IPS DF 6.9 (cell line): ENCODE results near the gene CARD14.
A peak's percentile ranks its signal among the peaks of the same experiment; 100 is the strongest.

Experiments used
- DNase-seq: peaks from one replicate; pipeline ENCODE4 v3.0.0-alpha.2; 2013; ENCODE audit warnings: low read depth, low spot score
- H3K27ac ChIP-seq: one replicate; pipeline ENCODE4 v1.5.1; 2013; ENCODE audit warnings: low read length, control low read depth
- H3K27me3 ChIP-seq: 2 replicates; pipeline ENCODE4 v1.6.1; 2013; ENCODE audit warnings: mild to moderate bottlenecking, low read length; ENCODE audit not compliant: control insufficient read depth, insufficient read depth
- H3K36me3 ChIP-seq: 2 replicates; pipeline ENCODE4 v1.6.1; 2013; ENCODE audit warnings: low read length; ENCODE audit not compliant: control insufficient read depth, insufficient read depth
- H3K4me1 ChIP-seq: 2 replicates; pipeline ENCODE4 v1.6.1; 2013; ENCODE audit warnings: low read length; ENCODE audit not compliant: control insufficient read depth, insufficient read depth
- H3K4me3 ChIP-seq: 2 replicates; pipeline ENCODE4 v1.5.1; 2013; ENCODE audit warnings: mild to moderate bottlenecking, low read length
- H3K9me3 ChIP-seq: 2 replicates; pipeline ENCODE4 v1.6.1; 2013; ENCODE audit warnings: low read length, inconsistent platforms; ENCODE audit not compliant: control insufficient read depth, insufficient read depth
- WGBS: extraction: QIAGEN DNeasy Blood & Tissue Kit; methylation state at CpG from one replicate; pipeline ENCODE4 v1.1.7; 2013; ENCODE audit warnings: mixed read lengths, missing lambda C conversion rate; ENCODE audit not compliant: insufficient read length, insufficient coverage; 5-methylcytosine and 5-hydroxymethylcytosine counted together

CARD14 gene

DNA sequence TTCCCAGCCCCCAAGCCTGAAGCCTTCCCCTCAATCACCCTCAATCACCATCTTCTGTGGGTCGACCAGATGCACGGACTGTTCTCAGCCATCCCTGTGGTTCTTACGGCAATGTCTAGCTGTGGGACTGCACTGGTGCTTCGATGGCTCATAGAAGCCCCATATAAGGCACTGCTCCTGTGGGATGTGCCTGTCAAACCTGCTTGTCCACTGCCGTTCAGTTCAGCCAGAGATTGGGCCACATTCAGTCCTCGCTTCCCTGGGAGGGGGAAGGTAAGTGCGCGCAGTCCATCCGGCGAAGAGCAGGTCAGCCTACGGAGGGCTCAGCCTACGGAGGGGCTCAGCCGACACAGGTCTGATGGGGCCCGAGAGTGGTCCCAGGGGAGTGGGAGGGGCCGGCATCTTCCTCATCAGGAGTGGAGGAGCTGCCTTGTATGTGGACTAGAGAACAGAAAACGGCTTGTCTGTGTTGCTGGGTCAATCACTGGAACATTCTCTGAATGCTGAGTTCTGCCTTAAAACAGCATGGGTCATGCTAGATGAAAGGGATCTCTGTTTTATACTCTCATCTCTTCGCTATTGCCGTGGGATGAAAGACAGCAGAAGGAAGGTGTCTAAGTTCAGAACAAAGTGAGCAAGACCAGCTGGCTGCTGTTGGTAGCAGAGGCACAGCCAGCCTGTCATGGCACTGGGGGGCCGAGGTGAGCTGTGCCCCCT is at the start of gene CARD14:
CARD14 (plus strand) TSS at position 247 of the 717 bp plus-strand sequence. CDS start 11,409 bp downstream, outside the sequence.
- WGBS, result no CpG with 5 or more reads among the region's 19 CpGs
- Histone ChIP-seq H3K27ac (no peak within 1 kb of the TSS), H3K4me1 (no peaks in the 10 kb centered on the region), H3K4me3 (no peak within 1 kb of the TSS), H3K27me3 (no peaks in the 10 kb centered on the region), H3K36me3 (no peaks in the 10 kb centered on the region), H3K9me3 (no peaks in the 10 kb centered on the region)
- no peak for DNase-seq

DNA sequence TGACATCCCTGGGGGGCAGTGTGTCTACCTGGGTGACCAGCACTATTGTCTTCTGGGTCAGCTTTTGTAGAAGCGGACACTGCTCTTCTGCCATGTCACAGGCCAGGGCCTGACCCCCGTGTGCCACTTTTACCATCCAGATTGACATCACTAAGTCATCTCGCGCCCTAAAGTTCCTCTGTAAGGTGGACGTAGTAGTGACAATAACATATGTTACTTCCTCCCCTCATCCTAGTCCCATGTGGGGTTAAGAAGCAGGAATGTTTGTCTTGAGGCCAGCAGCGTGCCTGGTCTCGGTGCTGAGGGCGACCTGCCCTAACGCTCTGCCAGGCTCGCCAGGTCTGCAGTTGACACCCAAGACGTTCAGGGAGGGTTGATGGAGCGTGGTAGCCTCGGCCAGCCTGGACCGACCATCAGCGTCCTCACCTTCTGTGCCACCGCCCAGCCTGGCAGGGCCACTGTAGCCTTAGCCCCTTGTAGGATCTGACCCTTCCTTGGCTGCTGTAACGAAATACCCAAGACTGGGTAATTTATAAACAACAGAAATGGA is 47.7 kb upstream of the CARD14 start:
- peaks cover 11% of the 10 kb centered on the region; the same call in 1 of the 2 replicates for H3K36me3 ChIP-seq
- no CpG with 5 or more reads among the region's 17 CpGs for WGBS
- H3K9me3 ChIP-seq, result no peaks in the 10 kb centered on the region
- no peak overlapping the region for H3K27ac ChIP-seq
- H3K4me3 ChIP-seq, result no peak overlapping the region
- DNase-seq, result no peak
- H3K4me1 ChIP-seq, result peaks cover 6% of the 10 kb centered on the region; the same call in 1 of the 2 replicates
- H3K27me3 ChIP-seq, result no peaks in the 10 kb centered on the region

DNA sequence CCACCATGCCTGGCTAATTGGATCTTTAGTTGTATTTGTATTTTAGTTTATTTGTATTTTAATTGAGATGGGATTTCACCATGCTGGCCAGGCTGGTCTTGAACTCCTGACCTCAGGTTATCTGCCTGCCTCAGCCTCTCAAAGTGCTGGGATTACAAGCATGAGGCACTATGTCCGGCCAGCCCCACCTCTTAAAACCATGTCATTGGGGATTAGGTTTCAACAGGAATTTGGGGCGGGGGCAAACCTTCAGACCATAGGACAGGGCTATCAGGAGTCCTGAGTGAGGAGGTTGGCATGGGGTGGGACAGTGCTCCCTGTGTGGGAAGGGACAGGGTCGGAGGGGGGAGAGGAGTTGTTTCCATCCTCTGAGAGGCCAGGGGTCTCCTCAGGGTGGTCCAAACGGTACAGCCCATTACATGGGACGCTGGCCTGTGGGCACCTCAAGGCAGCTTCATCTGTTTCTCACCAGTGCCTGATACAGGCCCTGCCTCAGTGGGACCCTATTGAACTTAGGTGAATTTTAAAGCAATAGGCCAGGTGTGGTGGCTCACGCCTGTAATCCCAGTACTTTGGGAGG is 46.8 kb upstream of the CARD14 start:
- no peaks in the 10 kb centered on the region for H3K27me3 ChIP-seq
- peaks cover 6% of the 10 kb centered on the region; the same call in 1 of the 2 replicates for H3K4me1 ChIP-seq
- H3K4me3 ChIP-seq, result no peak overlapping the region
- no CpG with 5 or more reads among the region's 6 CpGs for WGBS
- H3K27ac ChIP-seq, result no peak overlapping the region
- H3K9me3 ChIP-seq, result no peaks in the 10 kb centered on the region
- no peak for DNase-seq
- 0 out of 2 replicates have a peak, but pooled peaks cover 4% of the 10 kb centered on the region for H3K36me3 ChIP-seq

DNA sequence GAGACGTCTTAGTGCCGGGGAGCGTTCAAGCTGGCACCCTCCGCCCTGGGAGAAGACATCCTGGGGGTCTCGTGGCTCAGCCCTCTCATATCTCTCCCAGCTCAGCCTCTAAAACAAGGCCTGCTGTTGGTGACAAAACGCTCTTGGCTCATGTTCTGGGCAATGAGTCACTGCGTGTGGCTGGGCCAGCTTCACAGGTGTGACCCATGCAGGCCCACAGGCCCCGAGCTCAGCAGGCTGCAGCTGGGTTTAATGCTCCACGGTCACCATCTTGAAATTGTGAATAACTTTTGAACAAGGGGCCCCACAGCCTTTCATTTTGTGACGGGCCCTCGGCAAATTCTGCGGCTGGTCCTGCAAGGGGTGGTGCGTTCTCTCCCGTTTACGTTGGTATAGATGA is 46.0 kb upstream of the CARD14 start:
- DNase-seq, result no peak
- 0 out of 2 replicates have a peak, but pooled peaks cover under 1% of the 10 kb centered on the region for H3K36me3 ChIP-seq
- no peak overlapping the region for H3K4me3 ChIP-seq
- H3K9me3 ChIP-seq, result no peaks in the 10 kb centered on the region
- no peak overlapping the region for H3K27ac ChIP-seq
- WGBS, result no CpG with 5 or more reads among the region's 15 CpGs
- no peaks in the 10 kb centered on the region for H3K27me3 ChIP-seq
- H3K4me1 ChIP-seq, result peaks cover 6% of the 10 kb centered on the region; the same call in 1 of the 2 replicates

DNA sequence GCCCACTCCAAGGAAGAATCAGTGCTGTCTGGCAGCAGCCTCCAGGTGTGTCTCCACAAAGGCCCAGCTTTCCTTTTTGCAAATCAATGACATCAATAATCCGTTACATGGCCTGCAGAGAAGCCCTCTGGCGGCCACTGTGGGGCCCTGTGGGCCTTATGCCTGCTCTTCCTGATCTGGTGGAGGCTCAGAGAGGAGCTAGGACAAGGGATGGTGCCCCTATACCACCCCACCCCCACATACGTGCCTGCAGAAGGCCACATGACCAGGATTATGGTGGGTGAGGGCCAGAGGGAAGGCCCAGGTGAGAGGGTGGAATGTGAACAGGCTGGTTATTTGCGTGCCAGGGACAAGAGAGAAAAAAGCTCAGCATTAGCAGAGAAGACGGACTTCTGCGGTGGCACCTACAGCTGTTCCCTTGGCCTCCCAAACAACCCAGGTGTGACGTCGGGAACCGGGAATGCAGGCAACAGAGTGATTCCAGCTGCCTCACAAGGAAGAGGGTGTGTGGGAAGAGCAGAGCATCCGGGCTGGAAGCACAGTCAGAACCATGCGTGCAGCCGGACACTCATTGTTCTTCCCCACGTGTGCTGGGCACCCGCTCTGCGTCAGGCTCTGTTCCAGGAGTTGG is 45.4 kb upstream of the CARD14 start:
- H3K27ac ChIP-seq, result no peak overlapping the region
- DNase-seq, result peak; percentile 60
- peaks cover 6% of the 10 kb centered on the region; the same call in 1 of the 2 replicates for H3K4me1 ChIP-seq
- no peaks in the 10 kb centered on the region for H3K27me3 ChIP-seq
- H3K9me3 ChIP-seq, result no peaks in the 10 kb centered on the region
- no CpG with 5 or more reads among the region's 15 CpGs for WGBS
- H3K4me3 ChIP-seq, result no peak overlapping the region
- no peaks in the 10 kb centered on the region for H3K36me3 ChIP-seq

DNA sequence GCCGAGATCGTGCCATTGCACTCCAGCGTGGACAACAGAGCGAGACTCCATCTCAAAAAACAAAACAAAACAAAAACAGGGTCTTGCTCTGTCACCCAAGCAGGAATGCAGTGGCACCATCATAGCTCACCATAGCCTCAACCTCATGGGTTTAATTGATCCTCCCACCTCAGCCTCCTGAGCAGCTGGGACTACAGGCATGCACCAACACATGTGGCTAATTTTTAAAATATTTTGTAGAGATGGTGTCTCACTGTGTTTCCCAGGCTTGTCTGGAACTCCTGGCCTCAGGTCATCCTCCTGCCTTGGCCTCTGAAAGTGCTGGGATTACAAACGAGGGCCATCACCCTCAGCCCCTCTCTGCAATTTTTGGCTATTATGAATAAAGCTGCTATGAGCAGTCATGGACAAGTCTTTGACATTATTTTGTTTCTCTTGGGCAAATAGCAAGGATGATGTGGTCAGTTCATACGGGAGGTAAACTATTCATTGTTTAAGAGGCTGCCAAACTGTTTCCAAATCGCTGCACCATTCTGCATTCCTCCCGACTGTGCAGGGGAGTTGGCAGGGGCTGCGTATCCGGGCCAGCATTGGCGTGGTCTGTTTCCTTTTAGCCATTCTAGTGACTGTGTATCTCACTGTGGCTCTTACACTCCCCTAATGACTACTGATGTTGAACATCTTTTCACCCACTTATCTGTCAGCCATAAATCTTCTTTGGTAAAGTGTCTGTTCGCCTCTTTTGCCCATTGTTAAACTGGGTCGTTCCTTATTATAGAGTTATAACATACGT is 44.0 kb upstream of the CARD14 start:
- peaks cover 6% of the 10 kb centered on the region; the same call in 1 of the 2 replicates for H3K4me1 ChIP-seq
- no peaks in the 10 kb centered on the region for H3K27me3 ChIP-seq
- H3K36me3 ChIP-seq, result no peaks in the 10 kb centered on the region
- DNase-seq, result no peak
- no peaks in the 10 kb centered on the region for H3K9me3 ChIP-seq
- no CpG with 5 or more reads among the region's 14 CpGs for WGBS
- no peak overlapping the region for H3K27ac ChIP-seq
- no peak overlapping the region for H3K4me3 ChIP-seq

DNA sequence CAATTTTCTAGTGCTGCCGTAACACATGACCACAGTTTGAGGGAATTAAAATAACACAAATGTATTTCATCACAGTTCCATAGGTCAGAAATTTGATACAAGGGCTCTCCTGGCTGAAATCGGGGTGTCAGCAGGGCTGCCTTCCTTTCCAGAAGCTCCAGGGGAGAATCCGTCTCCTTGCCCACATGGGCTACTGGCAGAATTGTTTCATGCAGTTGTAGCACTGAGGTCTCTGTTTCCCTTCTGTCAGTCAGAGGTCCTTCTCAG is 43.4 kb upstream of the CARD14 start:
- no CpG with 5 or more reads among the region's 3 CpGs for WGBS
- Histone ChIP-seq H3K27me3 (no peaks in the 10 kb centered on the region), H3K4me3 (no peak overlapping the region), H3K4me1 (peaks cover 6% of the 10 kb centered on the region; the same call in 1 of the 2 replicates), H3K27ac (no peak overlapping the region), H3K36me3 (no peaks in the 10 kb centered on the region), H3K9me3 (no peaks in the 10 kb centered on the region)
- DNase-seq, result no peak

DNA sequence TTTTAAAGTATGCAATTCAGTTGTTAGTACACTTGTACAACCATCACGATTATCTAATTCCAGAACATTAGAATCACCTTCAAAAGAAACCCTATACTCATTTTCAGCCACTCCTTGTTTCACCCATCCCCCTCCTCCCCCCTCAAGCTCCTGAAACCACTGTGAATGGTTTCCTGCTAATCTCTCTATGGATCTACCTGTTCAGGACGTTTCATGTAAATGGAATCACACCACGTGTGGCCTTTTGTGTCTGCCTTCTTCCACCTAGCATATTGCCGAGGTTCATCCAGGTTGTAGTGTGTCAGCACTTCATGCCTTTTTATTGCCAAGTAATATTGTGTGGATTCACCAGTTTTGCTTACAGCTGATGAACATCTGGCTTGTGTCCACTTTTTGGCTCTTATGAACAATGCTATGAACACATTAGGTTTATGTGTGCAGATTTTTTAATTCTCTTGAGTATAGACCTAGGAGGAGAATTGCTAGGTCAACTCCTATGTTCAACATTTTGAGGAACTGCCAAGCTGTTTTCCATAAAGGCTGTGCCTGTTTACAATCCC is 40.7 kb upstream of the CARD14 start:
- H3K9me3 ChIP-seq, result no peaks in the 10 kb centered on the region
- DNase-seq, result no peak
- H3K4me3 ChIP-seq, result no peak overlapping the region
- WGBS, result no CpG with 5 or more reads among the region's 4 CpGs
- H3K27ac ChIP-seq, result no peak overlapping the region
- H3K27me3 ChIP-seq, result no peaks in the 10 kb centered on the region
- peaks cover 4% of the 10 kb centered on the region; the same call in 1 of the 2 replicates for H3K4me1 ChIP-seq
- H3K36me3 ChIP-seq, result peaks cover 10% of the 10 kb centered on the region

DNA sequence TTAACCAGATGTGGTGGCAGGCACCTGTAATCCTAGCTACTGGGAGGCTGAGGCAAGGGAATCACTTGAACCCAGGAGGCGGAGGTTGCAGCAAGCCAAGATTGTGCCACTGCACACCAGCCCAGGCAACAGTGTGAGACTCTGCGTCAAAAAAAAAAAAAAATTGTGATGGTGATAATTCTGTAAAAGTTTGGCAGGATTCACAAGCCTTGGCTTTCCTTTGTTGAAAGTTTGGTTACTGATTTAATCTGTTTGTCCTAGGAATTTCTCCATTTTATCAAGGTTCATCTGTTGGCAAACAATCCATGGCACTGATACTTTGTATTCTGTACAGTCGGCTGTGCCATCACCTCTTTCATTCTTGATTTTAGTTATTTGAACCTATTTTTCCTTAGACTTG is 38.8 kb upstream of the CARD14 start:
- WGBS, result no CpG with 5 or more reads among the region's 3 CpGs
- no peak overlapping the region for H3K27ac ChIP-seq
- H3K4me1 ChIP-seq, result no peaks in the 10 kb centered on the region
- no peak for DNase-seq
- no peak overlapping the region for H3K4me3 ChIP-seq
- peaks cover 15% of the 10 kb centered on the region for H3K36me3 ChIP-seq
- H3K9me3 ChIP-seq, result no peaks in the 10 kb centered on the region
- H3K27me3 ChIP-seq, result no peaks in the 10 kb centered on the region
